Spleen (tissue), 13 donors: ENCODE results near the gene NEXMIF. TPM values are rescaled to one million over a fixed set of nuclear protein-coding genes. Genes with fewer than 3 reads are reported as not detected.
A peak's percentile ranks its signal among the peaks of the same experiment; 100 is the strongest.
"Not testable (repeated sequence)": the region's sequence is repeated elsewhere in the genome, so short reads cannot be mapped to it uniquely, and the experiment has no call there.

Experiments
- DNase-seq: peaks from one replicate; pipeline ENCODE4 v3.0.0-alpha.2; 2020
- H3K27ac ChIP-seq, 8 donors: fragments of 200-600 bp; sonication (generic) in 7 of 8; 1 replicate in 4 of 8; 2 replicates in 4 of 8; pipeline versions ENCODE4 v1.5.0 to v1.8.0; 2016 to 2021; ENCODE audit warnings: inconsistent platforms in 4 of 8, mild to moderate bottlenecking in 4 of 8, moderate library complexity in 1 of 8
- H3K27me3 ChIP-seq, 7 donors: fragments of 200-600 bp; sonication (generic) in 6 of 7; replicated peaks in 1 of 7; 1 replicate in 4 of 7; 2 replicates in 3 of 7; pipeline versions ENCODE4 v1.5.0 to v1.8.0; 2016 to 2021; ENCODE audit warnings: inconsistent platforms in 3 of 7, mild to moderate bottlenecking in 1 of 7
- H3K36me3 ChIP-seq, 6 donors: fragments of 200-600 bp; sonication (generic) in 5 of 6; 1 replicate in 4 of 6; 2 replicates in 2 of 6; pipeline versions ENCODE4 v1.5.0 to v1.8.0; 2016 to 2021; ENCODE audit warnings: inconsistent platforms in 2 of 6
- H3K4me1 ChIP-seq, 6 donors: fragments of 200-600 bp; sonication (generic) in 5 of 6; 1 replicate in 3 of 6; 2 replicates in 3 of 6; pipeline versions ENCODE4 v1.5.0 to v1.8.0; 2016 to 2021; ENCODE audit warnings: inconsistent platforms in 3 of 6
- H3K4me3 ChIP-seq, 8 donors: fragments of 200-600 bp; sonication (generic) in 7 of 8; 1 replicate in 4 of 8; 2 replicates in 4 of 8; pipeline versions ENCODE4 v1.5.0 to v1.8.0; 2016 to 2021; ENCODE audit warnings: inconsistent platforms in 4 of 8, mild to moderate bottlenecking in 4 of 8, moderate library complexity in 2 of 8
- H3K9me3 ChIP-seq, 8 donors: fragments of 200-600 bp; sonication (generic) in 7 of 8; 1 replicate in 4 of 8; 2 replicates in 4 of 8; pipeline versions ENCODE4 v1.5.0 to v1.8.0; 2016 to 2021; ENCODE audit warnings: inconsistent platforms in 4 of 8
- CTCF ChIP-seq, 11 experiments: fragments of 200-600 bp in 7 of 11; fragments of 450-650 bp in 4 of 11; sonication (generic) in 4 of 11; IDR thresholded peaks in 8 of 11; conservative IDR thresholded peaks in 3 of 11; 1 replicate in 7 of 11; 2 replicates in 4 of 11; pipeline versions ENCODE4 v1.4.0 to v1.8.0; 2016 to 2021; ENCODE audit warnings: antibody characterized with exemption in 11 of 11, inconsistent platforms in 4 of 11, mild to moderate bottlenecking in 1 of 11
- POLR2A ChIP-seq, 3 donors: fragments of 450-650 bp; IDR thresholded peaks; one replicate each; pipeline ENCODE4 v1.5.1; 2017; ENCODE audit warnings: antibody characterized with exemption in 3 of 3, mild to moderate bottlenecking in 1 of 3
- POLR2AphosphoS5 ChIP-seq, 3 donors: sonication (generic); formaldehyde crosslinking; IDR thresholded peaks; one replicate each; pipeline ENCODE4 v1.5.1; 2017; ENCODE audit warnings: antibody characterized with exemption in 3 of 3
- WGBS, 5 donors: extraction: QIAGEN DNeasy Blood & Tissue Kit in 3 of 5; methylation state at CpG; one replicate each; pipeline versions ENCODE4 v1.1.5 to v1.1.7; 2013 to 2018; 5-methylcytosine and 5-hydroxymethylcytosine counted together
- intact Hi-C: fragments of 100-400 bp; cut with DNase I; formaldehyde crosslinking; loops from one replicate; pipeline ENCODE4 v1.15.0; 2023; ENCODE audit warnings: low total_unique reads
- long read RNA-seq, 2 donors: transcript quantifications; one replicate each; lab custom pipeline, GENCODE V29; 2026
- polyA plus RNA-seq, 3 donors: library from polyadenylated mRNA; stranded (reverse); fragments of 200-250 nt; gene quantifications; one replicate each; pipeline ENCODE4 v1.2.1, GENCODE V29; 2013
- total RNA-seq, 7 donors: library from RNA; depleted of rRNA in 3 of 7; stranded (reverse); fragments of >200 nt in 3 of 7; fragmentation: NEBNext Ultra II Directional in 4 of 7; extraction: Animal tissue kit (Norgen Biotek cat#: 25700) in 4 of 7; gene quantifications; one replicate each; pipeline versions ENCODE4 v1.1.0 to v1.2.1, GENCODE V29; 2016 to 2021
- donor health status: healthy with polysubstance abuse.
- donor health status: DM: no; HTN: no; CAD: no; lungs with moderate emphysema.
- donor health status: DM: no; HTN: no; CAD: no.
- donor health status: Bipolar disorder and iron deficiency.
- donor health status: healthy.
- donor health status: DM: no; HTN: no; CAD: no.
- donor health status: DM: yes; HTN: yes; CAD: no.

Gene NEXMIF
- total RNA-seq (1 to 10 TPM in 5 of 7 donors, under 1 TPM in 2; 0.42 to 1.3 (median 1.2) TPM), polyA plus RNA-seq (under 1 TPM; 0.05 to 0.15 (median 0.10) TPM)
- long read RNA-seq, donor 1, result 0 reads
- long read RNA-seq, donor 2, result 0 reads

- H3K4me3 ChIP-seq, result peak within 1 kb of the TSS; percentile 23 to 68 (median 36)
Observed at GRCh38 chrX:74925225-74926088, at the start of gene NEXMIF. Gene NEXMIF (minus strand): TSS chrX:74925452.

DNA sequence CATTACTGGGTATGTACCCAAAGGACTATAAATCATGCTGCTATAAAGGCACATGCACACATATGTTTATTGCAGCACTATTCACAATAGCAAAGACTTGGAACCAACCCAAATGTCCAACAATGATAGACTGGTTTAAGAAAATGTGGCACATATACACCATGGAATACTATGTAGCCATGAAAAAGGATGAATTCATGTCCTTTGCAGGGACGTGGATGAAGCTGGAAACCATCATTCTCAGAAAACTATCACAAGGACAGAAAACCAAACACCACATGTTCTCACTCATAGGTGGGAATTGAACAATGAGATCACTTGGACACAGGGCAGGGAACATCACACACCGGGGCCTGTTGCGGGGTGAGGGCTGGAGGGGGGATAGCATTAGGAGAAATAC lies 36.7 kb upstream of the NEXMIF start:
- H3K36me3 ChIP-seq, H3K9me3 ChIP-seq, H3K4me1 ChIP-seq, H3K27me3 ChIP-seq, H3K27ac ChIP-seq, DNase-seq, intact Hi-C loops, H3K4me3 ChIP-seq: not testable (repeated sequence)
- WGBS, 5 donors, result 58 to 86% (median 78%) methylated on average over 3 of the region's 3 CpGs

More at GRCh38 chrX:74925225-74926088, at the start of gene NEXMIF:
- H3K36me3 ChIP-seq, result no peaks in the 10 kb centered on the region
- WGBS, 5 donors, result 7 to 42% (median 11%) methylated on average over 23 to 48 of the region's 48 CpGs
- H3K4me1 ChIP-seq, result peaks cover 0 to 19% (median 5%) of the 10 kb centered on the region in 6 donors
- intact Hi-C loops, result no loop called here
- H3K27me3 ChIP-seq, result peaks cover 0 to 37% (median 12%) of the 10 kb centered on the region in 7 donors
- peak within 1 kb of the TSS in 6 of 8 donors; percentile 14 to 74 (median 49) for H3K27ac ChIP-seq
- peak; percentile 79 for DNase-seq
- no peaks in the 10 kb centered on the region for H3K9me3 ChIP-seq
- no peak for TF ChIP-seq POLR2A (IDR thresholded peaks at IDR 0.05)
- TF ChIP-seq POLR2AphosphoS5 (IDR thresholded peaks at IDR 0.05), result peak in 2 of 3 donors; percentile 42 to 49

- intact Hi-C loops, result no loop called here
- H3K9me3 ChIP-seq, result peaks cover 0 to 9% (median 2%) of the 10 kb centered on the region in 8 donors
- no peak overlapping the region for H3K27ac ChIP-seq
- WGBS, 5 donors, result 77 to 96% (median 80%) methylated on average over 6 to 7 of the region's 7 CpGs
- H3K27me3 ChIP-seq, result no peaks in the 10 kb centered on the region
- H3K4me1 ChIP-seq, result no peaks in the 10 kb centered on the region
- H3K36me3 ChIP-seq, result no peaks in the 10 kb centered on the region
- H3K4me3 ChIP-seq, result no peak overlapping the region
- no peak for DNase-seq
- no peak for TF ChIP-seq POLR2AphosphoS5 (IDR thresholded peaks at IDR 0.05)
- TF ChIP-seq CTCF (IDR thresholded peaks at IDR 0.05 in 8 of 11, conservative IDR thresholded peaks at IDR 0.05 in 3 of 11), result no peak
- TF ChIP-seq POLR2A (IDR thresholded peaks at IDR 0.05), result no peak
Observed at GRCh38 chrX:74949717-74950116, 24.5 kb upstream of the NEXMIF start.

DNA sequence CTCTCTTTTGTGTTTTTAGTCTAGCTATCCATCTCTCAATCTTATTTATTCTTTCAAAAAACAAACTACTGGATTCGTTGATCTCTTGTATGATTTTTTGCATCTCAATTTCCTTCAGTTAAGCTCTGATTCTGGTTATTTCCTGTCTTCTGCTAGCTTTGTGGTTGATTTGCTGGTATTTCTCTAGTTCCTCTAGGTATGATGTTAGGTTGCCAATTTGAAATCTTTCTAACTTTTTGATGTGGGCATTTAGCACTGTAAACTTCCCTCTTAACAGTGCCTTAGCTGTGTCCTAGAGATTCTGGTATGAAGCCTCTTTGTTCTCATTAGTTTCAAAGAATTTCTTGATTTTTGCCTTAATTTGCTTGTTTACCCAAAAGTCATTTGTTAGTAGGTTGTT lies 15.2 kb upstream of the NEXMIF start:
- TF ChIP-seq POLR2AphosphoS5 (IDR thresholded peaks at IDR 0.05), result no peak
- TF ChIP-seq CTCF (IDR thresholded peaks at IDR 0.05 in 8 of 11, conservative IDR thresholded peaks at IDR 0.05 in 3 of 11), result no peak
- no peak for TF ChIP-seq POLR2A (IDR thresholded peaks at IDR 0.05)
- WGBS, 5 donors, result 50 to 66% (median 56%) methylated on average over 1 of the region's 1 CpG
- no peak overlapping the region for H3K27ac ChIP-seq
- no peaks in the 10 kb centered on the region for H3K4me1 ChIP-seq
- no peak for DNase-seq
- H3K36me3 ChIP-seq, result no peaks in the 10 kb centered on the region
- H3K4me3 ChIP-seq, result no peak overlapping the region
- peaks cover 0 to 17% (median 5%) of the 10 kb centered on the region in 8 donors for H3K9me3 ChIP-seq
- H3K27me3 ChIP-seq, result no peaks in the 10 kb centered on the region
- intact Hi-C loops, result no loop called here

GRCh38 chrX:74931214-74931613 lies 6.0 kb upstream of the NEXMIF start:
- no peaks in the 10 kb centered on the region for H3K36me3 ChIP-seq
- intact Hi-C loops, result no loop called here
- no peaks in the 10 kb centered on the region for H3K4me1 ChIP-seq
- H3K27ac ChIP-seq, result no peak overlapping the region
- WGBS, 5 donors, result 9 to 31% (median 16%) methylated on average over 2 of the region's 2 CpGs; no CpG with 5 or more reads in 1 of the 5 donors
- no peak for TF ChIP-seq POLR2AphosphoS5 (IDR thresholded peaks at IDR 0.05)
- TF ChIP-seq CTCF (IDR thresholded peaks at IDR 0.05 in 8 of 11, conservative IDR thresholded peaks at IDR 0.05 in 3 of 11), result no peak
- TF ChIP-seq POLR2A (IDR thresholded peaks at IDR 0.05), result no peak
- no peak overlapping the region for H3K4me3 ChIP-seq
- no peaks in the 10 kb centered on the region for H3K9me3 ChIP-seq
- peaks cover 0 to 3% (median 0%) of the 10 kb centered on the region in 7 donors for H3K27me3 ChIP-seq
- no peak for DNase-seq
